Epithelial cell of prostate (primary cell): ENCODE measurements around the gene IL11.

Source experiments
- DNase-seq: peaks from one replicate; pipeline ENCODE4 v3.0.0-alpha.2; 2011; ENCODE audit warnings: low read depth, low spot score
- H3K27ac ChIP-seq: fragments of 450-650 bp; 2 replicates; pipeline ENCODE4 v1.5.1; 2017; ENCODE audit warnings: mild to moderate bottlenecking

Gene IL11

DNA sequence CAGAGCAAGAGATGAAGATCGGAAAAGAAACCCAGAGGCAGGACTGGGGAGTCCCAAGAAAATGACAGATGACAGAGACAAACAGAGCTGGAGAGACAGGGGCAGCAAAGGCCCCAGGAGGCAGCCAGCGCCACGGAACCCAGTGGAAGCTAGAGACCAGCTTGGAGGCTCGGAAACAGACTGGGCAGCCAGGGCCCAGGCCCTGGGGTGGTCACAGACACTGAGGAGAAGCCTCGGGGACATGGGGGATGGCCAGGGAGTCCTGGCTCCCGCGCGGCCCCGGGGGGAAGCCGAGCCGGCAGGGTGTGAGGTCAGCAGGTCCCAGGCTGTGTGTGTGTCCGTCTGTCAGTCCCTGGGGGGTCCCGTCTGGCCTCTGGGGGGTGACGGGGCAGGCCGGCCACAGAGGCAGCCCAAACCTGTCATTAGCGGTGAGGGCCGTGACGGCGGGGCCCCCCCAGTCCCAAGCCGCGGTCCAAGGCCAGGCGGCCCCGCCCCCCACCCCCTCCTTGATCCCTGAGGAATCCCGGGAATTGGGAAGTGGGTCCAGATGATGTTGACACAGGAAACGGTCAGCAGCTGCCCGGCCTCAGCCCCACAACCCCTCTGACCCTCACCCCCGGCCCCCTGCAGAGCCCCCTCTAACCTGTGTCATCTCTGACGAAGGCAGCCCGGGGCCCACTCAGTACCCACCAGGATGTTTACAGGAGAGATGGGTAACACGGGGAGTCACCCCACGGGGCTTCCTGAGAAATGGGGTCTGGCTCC lies 3.9 kb upstream of the IL11 start:
- no peak overlapping the region for H3K27ac ChIP-seq
- DNase-seq = no peak

GRCh38 chr19:55373306-55373992 lies 3.2 kb upstream of the IL11 start:
- no peak for DNase-seq
- no peak overlapping the region for H3K27ac ChIP-seq

DNA sequence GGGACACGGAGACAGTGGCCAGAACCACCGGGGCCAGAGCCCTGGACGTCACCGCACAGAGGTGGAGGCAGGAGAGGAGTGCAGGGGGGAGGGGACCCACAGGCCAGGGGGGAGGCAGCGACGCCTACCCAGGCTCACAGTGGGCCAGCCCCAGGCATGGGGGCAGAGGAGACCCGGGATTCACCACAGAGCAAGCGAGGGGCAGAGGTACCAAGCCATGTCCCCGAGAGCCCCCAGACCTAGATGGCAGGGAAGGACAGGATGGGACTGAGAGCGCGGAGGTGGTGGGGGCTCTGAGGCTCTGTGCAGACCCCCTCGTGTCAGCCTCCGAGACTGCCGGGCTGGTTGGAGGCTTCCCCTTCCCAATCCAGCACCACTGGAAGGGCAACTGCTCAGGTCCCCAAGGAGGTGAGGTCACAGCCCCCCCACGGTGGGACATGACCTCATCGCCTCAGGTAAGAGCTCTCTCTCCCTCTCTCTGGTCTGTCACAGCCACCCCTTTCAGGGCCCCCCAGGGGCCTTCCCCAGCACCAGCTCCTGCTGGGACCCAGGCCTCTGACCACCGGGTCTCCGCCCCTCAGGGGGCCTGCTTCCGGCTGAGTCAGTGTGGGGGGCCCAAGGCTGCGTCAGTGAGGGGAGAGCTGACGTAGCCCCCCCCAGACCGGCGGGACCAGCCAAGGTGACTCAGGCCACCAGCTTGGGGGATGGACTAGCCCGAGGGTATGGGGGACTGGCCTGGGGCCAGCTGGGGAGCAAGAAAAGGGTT lies 2.2 kb upstream of the IL11 start:
- H3K27ac ChIP-seq = no peak overlapping the region
- no peak for DNase-seq

DNA sequence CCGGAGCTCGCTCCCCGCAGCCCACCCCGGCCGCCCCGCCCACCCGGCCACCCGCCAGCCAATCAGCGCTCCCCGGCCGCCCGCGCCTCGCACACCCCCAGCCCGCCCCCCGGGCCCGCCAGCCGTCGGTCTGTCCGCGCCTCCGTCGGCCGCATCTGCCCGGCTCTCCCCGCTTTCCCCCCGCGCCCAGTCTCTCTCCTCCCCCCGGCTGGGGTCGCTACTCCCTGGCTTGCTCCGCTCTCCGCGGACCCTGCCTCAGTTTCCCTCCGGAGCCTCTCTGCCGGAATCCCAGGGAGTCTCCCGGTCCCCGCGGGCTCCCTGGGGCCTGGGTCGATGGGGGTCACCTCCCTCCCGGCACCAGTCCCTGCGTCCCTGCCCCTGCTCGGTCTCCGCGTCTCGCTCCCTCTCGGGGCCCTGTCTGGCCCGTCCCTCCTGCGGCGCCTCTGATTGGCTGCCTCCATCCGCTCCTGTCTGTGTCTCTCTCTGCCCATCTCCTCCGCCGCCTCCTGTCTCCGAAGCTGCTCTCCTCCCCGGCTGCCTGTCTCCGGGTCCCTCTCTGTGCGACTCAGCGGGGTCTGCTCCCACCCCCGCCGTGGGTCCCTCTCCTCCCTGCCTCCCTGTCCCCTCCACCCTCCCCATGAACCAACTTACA lies 484 bp downstream of the IL11 start:
- H3K27ac ChIP-seq = peak overlapping the region; percentile 42
- DNase-seq = no peak

DNA sequence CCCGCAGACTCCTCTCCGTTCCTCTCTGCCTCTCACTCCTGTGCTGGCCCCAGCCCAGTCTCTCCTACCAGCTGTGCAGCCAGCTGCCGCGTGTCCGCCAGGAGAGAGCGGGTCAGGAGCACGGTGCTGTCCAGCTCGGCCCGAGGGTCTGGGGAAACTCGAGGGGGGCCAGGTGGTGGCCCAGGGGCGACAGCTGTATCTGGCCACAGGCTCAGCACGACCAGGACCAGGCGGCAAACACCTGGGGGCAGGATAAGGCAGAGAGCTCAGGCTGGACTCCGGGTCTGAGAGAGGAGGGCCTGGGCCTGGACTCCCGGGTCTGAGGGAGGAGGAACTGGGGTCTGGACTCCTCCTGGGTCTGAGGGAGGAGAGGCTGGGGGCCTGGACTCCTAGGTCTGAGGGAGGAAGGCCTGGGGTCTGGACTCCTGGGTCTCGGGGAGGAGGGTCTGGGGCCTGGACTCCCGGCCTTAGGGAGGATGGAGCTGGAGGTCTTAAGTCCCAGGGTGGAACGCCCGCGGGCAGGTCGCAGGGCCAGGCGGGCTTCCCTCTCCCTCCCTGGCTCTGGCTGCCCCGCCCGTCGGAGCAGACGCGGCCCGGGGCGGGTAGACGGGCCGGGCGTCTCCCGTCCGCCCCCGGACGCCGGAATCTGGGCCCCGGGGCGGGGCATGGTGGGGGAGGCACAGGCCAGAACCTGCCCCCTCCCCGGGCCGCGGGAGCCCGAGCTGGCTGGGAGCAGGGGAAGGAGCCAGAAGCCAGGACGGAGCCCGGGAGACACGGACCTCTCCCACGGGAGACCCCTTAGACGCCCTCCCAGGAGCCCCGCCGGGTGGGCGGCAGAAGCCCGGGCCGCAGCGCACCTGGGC lies 1.3 kb downstream of the IL11 start:
- no peak for DNase-seq
- H3K27ac ChIP-seq = no peak overlapping the region

GRCh38 chr19:55368106-55368505 lies 2.2 kb downstream of the IL11 start:
- H3K27ac ChIP-seq = no peak overlapping the region
- DNase-seq = no peak

- no peak overlapping the region for H3K27ac ChIP-seq
- no peak for DNase-seq
Observed at GRCh38 chr19:55366790-55367189, 3.5 kb downstream of the IL11 start.

- DNase-seq = no peak
- no peak overlapping the region for H3K27ac ChIP-seq
Observed at GRCh38 chr19:55365964-55366363, 4.3 kb downstream of the IL11 start.

GRCh38 chr19:55365245-55365644 lies 5.0 kb downstream of the IL11 start:
- no peak overlapping the region for H3K27ac ChIP-seq
- no peak for DNase-seq

DNA sequence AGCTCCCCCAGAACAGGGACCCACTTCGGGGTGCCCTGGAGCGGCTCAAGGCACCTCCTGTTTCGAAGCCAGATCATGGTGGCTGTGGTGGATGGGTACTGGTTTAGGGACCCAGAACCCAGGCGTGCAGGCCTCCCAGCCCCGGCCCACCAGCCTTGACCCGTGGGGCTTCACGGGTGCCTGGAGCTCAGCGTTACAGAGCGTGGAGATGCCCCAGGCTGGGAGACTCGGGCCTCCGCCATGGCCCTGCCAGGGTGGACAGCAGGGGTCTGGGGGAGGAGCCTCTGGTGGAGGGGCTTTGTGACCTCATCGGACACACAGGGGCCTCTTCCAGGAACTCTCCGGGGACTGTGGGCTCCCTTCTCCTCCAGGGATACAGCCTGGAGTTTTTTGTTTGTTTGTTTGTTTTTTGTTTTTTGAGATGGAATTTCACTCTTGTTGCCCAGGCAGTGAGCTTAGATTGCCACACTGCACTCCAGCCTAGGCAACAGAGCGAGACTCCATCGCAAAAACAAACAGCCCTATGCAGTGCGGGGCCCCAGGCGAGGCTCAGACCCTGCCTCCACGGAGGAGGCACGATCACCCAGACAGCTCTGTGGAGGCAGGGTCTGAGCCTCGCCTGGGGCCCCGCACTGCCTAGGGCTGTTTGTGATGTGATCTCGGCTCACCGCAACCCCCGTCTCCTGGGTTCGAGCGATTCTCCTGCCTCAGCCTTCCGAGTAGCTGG lies 7.1 kb downstream of the IL11 start, which contains the start of gene GARIN5B:
Gene GARIN5B, minus strand, starts transcription at position 271 of the 727 bp plus-strand sequence. Its CDS starts 194 bp downstream, at position 77.
- no peak for DNase-seq

DNA sequence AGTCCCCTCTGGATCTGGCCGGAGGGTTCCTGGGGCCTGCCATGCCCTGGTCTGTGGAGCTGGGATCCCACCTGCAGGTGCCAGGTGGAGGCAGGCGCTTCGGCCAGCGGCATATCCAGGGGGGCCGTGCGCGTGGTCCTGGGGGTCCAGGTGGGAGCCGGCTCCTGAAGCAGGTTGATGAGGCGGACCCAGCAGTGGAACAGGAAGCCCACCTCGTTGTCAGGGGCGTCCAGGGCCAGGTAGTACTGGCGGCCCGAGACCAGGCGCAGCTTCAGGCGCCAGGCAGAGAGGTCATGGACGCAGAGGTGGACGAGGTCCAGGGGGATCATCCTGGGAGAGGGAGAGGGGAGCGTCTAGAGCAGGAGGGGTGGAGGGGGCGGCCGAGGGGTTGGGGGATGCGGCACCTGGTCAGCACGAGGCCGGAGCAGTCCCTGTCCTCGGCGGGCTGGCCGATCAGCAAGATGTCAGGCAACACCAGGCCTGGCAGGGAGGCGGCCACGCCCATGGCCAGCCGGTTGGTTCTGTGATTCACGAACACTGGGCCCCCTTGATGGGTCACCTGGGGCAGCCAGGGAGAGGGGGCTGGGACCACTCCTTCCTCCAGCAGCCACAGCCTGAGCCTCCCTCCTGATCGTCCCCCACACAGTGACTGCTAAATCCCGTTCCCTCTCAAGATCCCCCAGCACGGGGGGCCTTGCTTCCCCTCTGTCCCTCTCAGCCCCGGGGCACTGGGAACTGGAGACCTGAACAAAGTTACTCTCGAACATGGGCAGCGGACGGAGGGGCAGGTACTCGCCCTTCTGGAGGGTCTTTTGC lies 7.9 kb downstream of the IL11 start:
- no peak overlapping the region for H3K27ac ChIP-seq
- no peak for DNase-seq

More for the DNA sequence above, 7.1 kb downstream of the IL11 start, which contains the start of gene GARIN5B:
- no peak within 1 kb of the TSS for H3K27ac ChIP-seq

GRCh38 chr19:55360902-55361301 lies 9.4 kb downstream of the IL11 start:
- H3K27ac ChIP-seq = no peak overlapping the region
- no peak for DNase-seq

GRCh38 chr19:55358943-55359908 lies 11.0 kb downstream of the IL11 start:
- no peak for DNase-seq
- H3K27ac ChIP-seq = no peak overlapping the region

DNA sequence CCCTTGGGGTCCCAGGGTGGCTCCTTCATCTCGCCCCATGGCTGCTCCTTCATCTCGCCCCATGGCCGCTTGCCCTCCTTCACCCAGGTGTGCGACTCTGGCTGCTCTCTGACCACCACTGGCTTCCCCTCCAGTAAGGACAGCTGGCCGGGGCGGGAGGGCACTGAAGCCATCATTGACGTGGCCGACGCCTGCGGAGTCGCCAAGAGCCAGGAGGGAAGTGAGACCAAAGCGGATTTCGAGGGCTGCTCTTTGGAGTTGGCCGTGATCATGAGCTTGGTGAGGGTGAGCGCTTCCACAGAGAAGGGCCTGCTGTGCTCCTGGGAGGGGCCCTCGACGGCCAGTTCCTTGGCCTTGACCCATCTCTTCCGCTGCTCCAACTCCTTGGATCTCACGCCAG lies 11.8 kb downstream of the IL11 start:
- no peak for DNase-seq
- no peak overlapping the region for H3K27ac ChIP-seq

- H3K27ac ChIP-seq = peak overlapping the region; percentile 37
- DNase-seq = no peak
Observed at GRCh38 chr19:55355213-55355821, 14.9 kb downstream of the IL11 start.

- peak within 1 kb of the TSS; percentile 39 for H3K27ac ChIP-seq
- DNase-seq = no peak
Observed at GRCh38 chr19:55354698-55355212, 15.5 kb downstream of the IL11 start, which contains the start of gene COX6B2. Gene COX6B2 (minus strand): TSS chr19:55354719. CDS start chr19:55354521, 198 bp downstream.
